Measurements from ENCODE around the gene MOB1B. TPM values are rescaled to one million over a fixed set of nuclear protein-coding genes. Genes with fewer than 3 reads are reported as not detected.

The MOB1B gene
- total and polyA plus RNA-seq, 10 of the 15 experiments (the other 5 are each of a cell fraction or from before 2014, with no cell fraction given) = 1.9 to 11.4 (median 6.1) TPM

- no peak overlapping the region for H3K9ac ChIP-seq (ENCODE audit: control insufficient read depth, insufficient read depth, low read length)
- POLR2A ChIA-PET = no interaction called here
- no peak overlapping the region for H2AFZ ChIP-seq (ENCODE audit: control insufficient read depth, low read depth, low read length)
- SMC1A ChIA-PET (ENCODE audit: uncharacterized antibody, unreplicated experiment) = interaction anchor here (1.1 kb wide), 1 partner anchor 21 kb away, joined by 3 read pairs; no protein-coding TSS in a partner anchor
- BruUV-seq (replicated peaks) = no TSS peak
- H3K9me3 ChIP-seq (replicated peaks; ENCODE audit: control insufficient read depth, insufficient read depth, low read length) = no peaks in the 10 kb centered on the region
- 95% methylated on average over 1 of the region's 1 CpG for WGBS (ENCODE audit: insufficient coverage, insufficient replicate concordance, low lambda C conversion rate, missing lambda C conversion rate)
- H3K4me3 ChIP-seq = no peak overlapping the region
- no peaks in the 10 kb centered on the region for H3K36me3 ChIP-seq (ENCODE audit: control insufficient read depth in 2 of 2, insufficient read depth in 2 of 2, low read length in 1 of 2)
- H3K4me1 ChIP-seq (ENCODE audit: control insufficient read depth, insufficient read depth, low read length) = 0 out of 2 replicates have a peak, but pooled peaks cover 5% of the 10 kb centered on the region
- FAIRE-seq = no peak
- in situ Hi-C loops (cut with MboI) = no loop called here
- intact Hi-C loops (cut with micrococcal nuclease; ENCODE audit: unreplicated experiment) = no loop called here
- no peaks in the 10 kb centered on the region for H4K20me1 ChIP-seq (ENCODE audit: control insufficient read depth, insufficient read depth)
- TF ChIP-seq ZNF384 (IDR thresholded peaks at IDR 0.05; ENCODE audit: borderline replicate concordance, low read depth, low read length) (no peak), FOXM1 (IDR thresholded peaks at IDR 0.05; ENCODE audit: low read depth, low read length) (no peak), MAX (IDR thresholded peaks at IDR 0.05; ENCODE audit: low read depth, low read length) (no peak), PAX5 (IDR thresholded peaks at IDR 0.05; ENCODE audit: borderline replicate concordance, low read depth, low read length) (no peak)
- TF ChIP-seq, protein P1, sequence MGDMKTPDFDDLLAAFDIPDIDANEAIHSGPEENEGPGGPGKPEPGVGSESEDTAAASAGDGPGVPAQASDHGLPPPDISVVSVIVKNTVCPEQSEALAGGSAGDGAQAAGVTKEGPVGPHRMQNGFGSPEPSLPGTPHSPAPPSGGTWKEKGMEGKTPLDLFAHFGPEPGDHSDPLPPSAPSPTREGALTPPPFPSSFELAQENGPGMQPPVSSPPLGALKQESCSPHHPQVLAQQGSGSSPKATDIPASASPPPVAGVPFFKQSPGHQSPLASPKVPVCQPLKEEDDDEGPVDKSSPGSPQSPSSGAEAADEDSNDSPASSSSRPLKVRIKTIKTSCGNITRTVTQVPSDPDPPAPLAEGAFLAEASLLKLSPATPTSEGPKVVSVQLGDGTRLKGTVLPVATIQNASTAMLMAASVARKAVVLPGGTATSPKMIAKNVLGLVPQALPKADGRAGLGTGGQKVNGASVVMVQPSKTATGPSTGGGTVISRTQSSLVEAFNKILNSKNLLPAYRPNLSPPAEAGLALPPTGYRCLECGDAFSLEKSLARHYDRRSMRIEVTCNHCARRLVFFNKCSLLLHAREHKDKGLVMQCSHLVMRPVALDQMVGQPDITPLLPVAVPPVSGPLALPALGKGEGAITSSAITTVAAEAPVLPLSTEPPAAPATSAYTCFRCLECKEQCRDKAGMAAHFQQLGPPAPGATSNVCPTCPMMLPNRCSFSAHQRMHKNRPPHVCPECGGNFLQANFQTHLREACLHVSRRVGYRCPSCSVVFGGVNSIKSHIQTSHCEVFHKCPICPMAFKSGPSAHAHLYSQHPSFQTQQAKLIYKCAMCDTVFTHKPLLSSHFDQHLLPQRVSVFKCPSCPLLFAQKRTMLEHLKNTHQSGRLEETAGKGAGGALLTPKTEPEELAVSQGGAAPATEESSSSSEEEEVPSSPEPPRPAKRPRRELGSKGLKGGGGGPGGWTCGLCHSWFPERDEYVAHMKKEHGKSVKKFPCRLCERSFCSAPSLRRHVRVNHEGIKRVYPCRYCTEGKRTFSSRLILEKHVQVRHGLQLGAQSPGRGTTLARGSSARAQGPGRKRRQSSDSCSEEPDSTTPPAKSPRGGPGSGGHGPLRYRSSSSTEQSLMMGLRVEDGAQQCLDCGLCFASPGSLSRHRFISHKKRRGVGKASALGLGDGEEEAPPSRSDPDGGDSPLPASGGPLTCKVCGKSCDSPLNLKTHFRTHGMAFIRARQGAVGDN (IDR thresholded peaks at IDR 0.05) = no peak
- TF ChIP-seq, protein P2, sequence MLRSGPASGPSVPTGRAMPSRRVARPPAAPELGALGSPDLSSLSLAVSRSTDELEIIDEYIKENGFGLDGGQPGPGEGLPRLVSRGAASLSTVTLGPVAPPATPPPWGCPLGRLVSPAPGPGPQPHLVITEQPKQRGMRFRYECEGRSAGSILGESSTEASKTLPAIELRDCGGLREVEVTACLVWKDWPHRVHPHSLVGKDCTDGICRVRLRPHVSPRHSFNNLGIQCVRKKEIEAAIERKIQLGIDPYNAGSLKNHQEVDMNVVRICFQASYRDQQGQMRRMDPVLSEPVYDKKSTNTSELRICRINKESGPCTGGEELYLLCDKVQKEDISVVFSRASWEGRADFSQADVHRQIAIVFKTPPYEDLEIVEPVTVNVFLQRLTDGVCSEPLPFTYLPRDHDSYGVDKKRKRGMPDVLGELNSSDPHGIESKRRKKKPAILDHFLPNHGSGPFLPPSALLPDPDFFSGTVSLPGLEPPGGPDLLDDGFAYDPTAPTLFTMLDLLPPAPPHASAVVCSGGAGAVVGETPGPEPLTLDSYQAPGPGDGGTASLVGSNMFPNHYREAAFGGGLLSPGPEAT (IDR thresholded peaks at IDR 0.05; ENCODE audit: low read depth) = no peak
- no peaks in the 10 kb centered on the region for H3K79me2 ChIP-seq (ENCODE audit: control insufficient read depth, insufficient read depth, low read length)
- no peaks in the 10 kb centered on the region for H3K27me3 ChIP-seq (replicated peaks in 1 of 2; ENCODE audit: control insufficient read depth in 2 of 2, insufficient read depth in 2 of 2, low read length in 1 of 2)
- DNase-seq (ENCODE audit: low read depth, low spot score) = no peak
- CTCF ChIA-PET = interaction anchor here (2.0 kb wide), 1 partner anchor 151 kb away, joined by 6 read pairs; no protein-coding TSS in a partner anchor
- RAD21 ChIA-PET (ENCODE audit: unreplicated experiment) = interaction anchor here (1.3 kb wide), 1 partner anchor 17 kb away, joined by 3 read pairs; no protein-coding TSS in a partner anchor
- H3K4me2 ChIP-seq (ENCODE audit: control insufficient read depth, insufficient read depth) = no peak overlapping the region
- H3K27ac ChIP-seq (ENCODE audit: control insufficient read depth, insufficient read depth) = no peak overlapping the region
- no peak for ATAC-seq
Observed at GRCh38 chr4:70859066-70859465, 43.1 kb upstream of the MOB1B start.
